ENCODE results near the gene VPS11.

The VPS11 gene

GRCh38 chr11:119041821-119042514, 25.6 kb upstream of the VPS11 start:
- no peak for TF ChIP-seq CTCF (conservative IDR thresholded peaks at IDR 0.05)
- no peak overlapping the region for H3K27ac ChIP-seq

- TF ChIP-seq CTCF (conservative IDR thresholded peaks at IDR 0.05): no peak
- H3K27ac ChIP-seq: no peak overlapping the region
These were observed 24.7 kb upstream of the VPS11 start for GRCh38 chr11:119042927-119043326.

GRCh38 chr11:119044708-119045107, 22.9 kb upstream of the VPS11 start:
- H3K27ac ChIP-seq: no peak overlapping the region
- no peak; the same call in 1 of the 2 replicates for TF ChIP-seq CTCF (conservative IDR thresholded peaks at IDR 0.05)

GRCh38 chr11:119046489-119046888, 21.1 kb upstream of the VPS11 start:
- no peak overlapping the region for H3K27ac ChIP-seq
- no peak for TF ChIP-seq CTCF (conservative IDR thresholded peaks at IDR 0.05)

- no peak overlapping the region for H3K27ac ChIP-seq
- no peak for TF ChIP-seq CTCF (conservative IDR thresholded peaks at IDR 0.05)
These were observed 20.4 kb upstream of the VPS11 start for GRCh38 chr11:119047205-119047604.

GRCh38 chr11:119048644-119049043, 19.0 kb upstream of the VPS11 start:
- no peak for TF ChIP-seq CTCF (conservative IDR thresholded peaks at IDR 0.05)
- no peak overlapping the region for H3K27ac ChIP-seq

- no peak for TF ChIP-seq CTCF (conservative IDR thresholded peaks at IDR 0.05)
These were observed 18.5 kb upstream of the VPS11 start for GRCh38 chr11:119049081-119049480.

More at GRCh38 chr11:119049081-119049480, 18.5 kb upstream of the VPS11 start:
- no peak overlapping the region for H3K27ac ChIP-seq
